Thoracic aorta (tissue), 2 donors: ENCODE measurements around the gene KLHL29. TPM values are rescaled to one million over a fixed set of nuclear protein-coding genes. Genes with fewer than 3 reads are reported as not detected.

Source experiments
- ATAC-seq: fragments of 150-250 bp; one replicate; pipeline ENCODE4 v1.8.0; 2017; ENCODE audit warnings: low read depth; ENCODE audit not compliant: insufficient number of reproducible peaks, low FRiP score
- DNase-seq: peaks from one replicate; pipeline ENCODE4 v3.0.0-alpha.2; 2020; ENCODE audit warnings: low spot score
- H3K27ac ChIP-seq, 2 donors: fragments of 200-600 bp; sonication (generic); 1 replicate in 1 of 2; 2 replicates in 1 of 2; pipeline ENCODE4 v1.5.1; 2016; ENCODE audit warnings: mild to moderate bottlenecking in 2 of 2, moderate library complexity in 2 of 2
- H3K27me3 ChIP-seq: fragments of 200-600 bp; sonication (generic); replicated peaks from 2 replicates; pipeline ENCODE4 v1.6.0; 2016; ENCODE audit warnings: mild to moderate bottlenecking; ENCODE audit not compliant: insufficient read depth
- H3K36me3 ChIP-seq: fragments of 200-600 bp; sonication (generic); one replicate; pipeline ENCODE4 v1.5.1; 2016
- H3K4me1 ChIP-seq, 2 donors: fragments of 200-600 bp; sonication (generic); 1 replicate in 1 of 2; 2 replicates in 1 of 2; pipeline versions ENCODE4 v1.5.1 to v1.6.0; 2016; ENCODE audit warnings: low read depth in 2 of 2, mild to moderate bottlenecking in 1 of 2; ENCODE audit not compliant: control insufficient read depth in 1 of 2
- H3K4me3 ChIP-seq: fragments of 200-600 bp; sonication (generic); 2 replicates; pipeline ENCODE4 v1.5.1; 2016; ENCODE audit warnings: mild to moderate bottlenecking
- H3K9me3 ChIP-seq: fragments of 200-600 bp; sonication (generic); 2 replicates; pipeline ENCODE4 v1.5.1; 2016
- total RNA-seq, 2 donors: library from RNA; depleted of rRNA; stranded (reverse); fragments of >200 nt; gene quantifications; one replicate each; pipeline versions ENCODE4 v1.1.0 to v1.2.3, GENCODE V29; 2016
- TF ChIP-seq, protein P1 (sequence below): fragments of 200-600 bp; sonication (generic); IDR thresholded peaks from one replicate; pipeline ENCODE4 v1.5.1; 2019; ENCODE audit warnings: antibody characterized with exemption

Gene KLHL29
- total RNA-seq, 2 donors from 2014 or later, result 18.5 to 24.4 TPM

- Histone ChIP-seq H3K27me3 (no peaks in the 10 kb centered on the region), H3K27ac (no peak overlapping the region), H3K4me1 (no peaks in the 10 kb centered on the region), H3K36me3 (no peaks in the 10 kb centered on the region), H3K4me3 (no peak overlapping the region), H3K9me3 (no peaks in the 10 kb centered on the region)
- ATAC-seq, result no peak
- no peak for DNase-seq
- TF ChIP-seq, protein P1, sequence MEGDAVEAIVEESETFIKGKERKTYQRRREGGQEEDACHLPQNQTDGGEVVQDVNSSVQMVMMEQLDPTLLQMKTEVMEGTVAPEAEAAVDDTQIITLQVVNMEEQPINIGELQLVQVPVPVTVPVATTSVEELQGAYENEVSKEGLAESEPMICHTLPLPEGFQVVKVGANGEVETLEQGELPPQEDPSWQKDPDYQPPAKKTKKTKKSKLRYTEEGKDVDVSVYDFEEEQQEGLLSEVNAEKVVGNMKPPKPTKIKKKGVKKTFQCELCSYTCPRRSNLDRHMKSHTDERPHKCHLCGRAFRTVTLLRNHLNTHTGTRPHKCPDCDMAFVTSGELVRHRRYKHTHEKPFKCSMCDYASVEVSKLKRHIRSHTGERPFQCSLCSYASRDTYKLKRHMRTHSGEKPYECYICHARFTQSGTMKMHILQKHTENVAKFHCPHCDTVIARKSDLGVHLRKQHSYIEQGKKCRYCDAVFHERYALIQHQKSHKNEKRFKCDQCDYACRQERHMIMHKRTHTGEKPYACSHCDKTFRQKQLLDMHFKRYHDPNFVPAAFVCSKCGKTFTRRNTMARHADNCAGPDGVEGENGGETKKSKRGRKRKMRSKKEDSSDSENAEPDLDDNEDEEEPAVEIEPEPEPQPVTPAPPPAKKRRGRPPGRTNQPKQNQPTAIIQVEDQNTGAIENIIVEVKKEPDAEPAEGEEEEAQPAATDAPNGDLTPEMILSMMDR, result no peak
Observed at GRCh38 chr2:23649819-23650218, 264.8 kb downstream of the KLHL29 start.

- Histone ChIP-seq H3K4me1 (no peaks in the 10 kb centered on the region), H3K36me3 (no peaks in the 10 kb centered on the region), H3K4me3 (no peak overlapping the region), H3K27me3 (no peaks in the 10 kb centered on the region), H3K27ac (no peak overlapping the region), H3K9me3 (no peaks in the 10 kb centered on the region)
- ATAC-seq (no peak), DNase-seq (no peak)
- TF ChIP-seq, protein P1, result no peak
Observed at GRCh38 chr2:23651187-23652080, 266.5 kb downstream of the KLHL29 start.

GRCh38 chr2:23653326-23653725, 268.3 kb downstream of the KLHL29 start:
- DNase-seq (no peak), ATAC-seq (no peak)
- Histone ChIP-seq H3K4me3 (no peak overlapping the region), H3K27ac (no peak overlapping the region), H3K4me1 (no peaks in the 10 kb centered on the region), H3K27me3 (no peaks in the 10 kb centered on the region), H3K36me3 (no peaks in the 10 kb centered on the region), H3K9me3 (no peaks in the 10 kb centered on the region)
- TF ChIP-seq, protein P1, result no peak

DNA sequence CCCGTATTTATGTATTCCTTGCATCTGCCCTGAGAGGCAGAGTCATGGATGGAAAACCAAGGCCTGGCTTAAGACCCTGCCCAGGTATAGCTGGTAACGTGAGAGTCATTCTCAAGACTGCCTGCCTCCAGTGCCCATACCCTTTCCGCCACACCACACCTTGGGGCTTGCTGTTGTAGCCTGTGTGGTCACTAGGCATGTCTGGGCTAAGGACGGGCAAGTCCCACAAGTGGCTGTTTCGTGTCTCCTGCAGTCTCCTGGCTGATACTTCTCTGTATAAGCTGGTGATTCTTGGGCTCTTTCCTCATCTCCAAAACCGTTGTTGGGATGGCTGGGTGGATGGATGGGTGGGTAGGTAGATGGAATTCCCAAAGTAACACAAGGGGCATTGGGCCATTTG, 269.8 kb downstream of the KLHL29 start:
- H3K36me3 ChIP-seq, result no peaks in the 10 kb centered on the region
- TF ChIP-seq, protein P1, result no peak
- H3K27ac ChIP-seq, result no peak overlapping the region
- no peaks in the 10 kb centered on the region for H3K4me1 ChIP-seq
- H3K27me3 ChIP-seq, result no peaks in the 10 kb centered on the region
- no peak overlapping the region for H3K4me3 ChIP-seq
- DNase-seq, result no peak
- no peaks in the 10 kb centered on the region for H3K9me3 ChIP-seq
- ATAC-seq, result no peak

DNA sequence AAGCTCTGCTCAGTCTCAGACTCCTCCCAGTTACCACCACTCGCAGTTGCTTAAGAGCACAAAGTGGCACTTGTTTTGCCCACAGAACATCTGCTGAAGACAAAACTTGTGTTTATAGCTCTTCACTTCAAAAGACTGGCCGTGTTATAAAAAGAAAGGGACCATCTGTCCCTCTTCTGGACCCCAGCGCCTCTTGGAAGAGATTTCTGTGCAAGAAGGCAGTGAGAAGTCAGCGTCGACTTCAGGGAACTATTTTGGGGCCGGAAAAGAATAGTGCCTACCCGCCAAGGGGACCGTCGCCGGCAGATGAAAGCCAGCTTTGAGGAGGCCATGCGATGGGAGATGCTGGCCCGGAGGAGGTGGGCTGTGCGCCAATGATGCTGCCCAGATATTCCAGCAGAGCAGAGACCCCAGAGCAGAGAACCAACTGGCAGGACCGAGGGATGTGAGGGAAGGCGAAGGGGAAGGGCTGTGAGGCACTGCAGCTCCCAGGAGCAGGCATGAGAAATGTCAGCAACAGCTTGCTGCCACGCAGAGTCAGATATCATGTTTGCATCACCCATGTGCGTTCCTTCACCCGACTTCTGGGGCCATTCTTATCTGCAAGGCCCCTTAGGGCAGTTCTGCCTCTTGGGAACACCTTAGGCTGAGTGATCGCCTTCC, 271.1 kb downstream of the KLHL29 start:
- TF ChIP-seq, protein P1, result no peak
- no peaks in the 10 kb centered on the region for H3K36me3 ChIP-seq
- no peaks in the 10 kb centered on the region for H3K9me3 ChIP-seq
- DNase-seq (no peak), ATAC-seq (no peak)
- no peak overlapping the region for H3K27ac ChIP-seq
- H3K27me3 ChIP-seq, result no peaks in the 10 kb centered on the region
- H3K4me3 ChIP-seq, result no peak overlapping the region
- no peaks in the 10 kb centered on the region for H3K4me1 ChIP-seq
